ENCODE data around the gene CPSF7. TPM values are rescaled to one million over a fixed set of nuclear protein-coding genes. Genes with fewer than 3 reads are reported as not detected.

The CPSF7 gene
- total RNA-seq, 1 donor from 2014 or later: 83.7 TPM

DNA sequence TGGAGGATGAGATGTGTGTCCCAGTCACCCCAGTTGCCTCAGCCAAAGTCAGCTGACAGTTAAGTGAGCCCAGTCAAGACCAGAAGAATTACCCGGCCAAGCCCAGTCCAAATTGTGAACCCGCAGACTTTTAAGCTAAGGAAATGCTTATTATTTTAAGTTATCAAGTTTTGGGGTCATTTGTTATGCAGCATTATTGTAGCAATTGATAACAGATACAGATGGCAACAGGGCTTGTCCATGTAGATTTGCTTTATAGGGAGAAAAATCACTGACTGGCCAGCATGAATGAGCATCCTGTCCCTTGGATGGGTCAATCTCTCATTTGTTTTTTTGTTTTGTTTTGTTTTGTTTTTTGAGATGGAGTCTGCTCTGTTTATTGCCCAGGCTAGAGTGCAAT lies 23.1 kb upstream of the CPSF7 start:
- H3K9me3 Mint-ChIP-seq (ENCODE audit: unreplicated experiment): peaks cover 3% of the 10 kb centered on the region
- no peak overlapping the region for H3K27ac Mint-ChIP-seq (ENCODE audit: unreplicated experiment)
- H3K27me3 Mint-ChIP-seq (ENCODE audit: unreplicated experiment): peaks cover 2% of the 10 kb centered on the region
- no peak for TF ChIP-seq CTCF (IDR thresholded peaks at IDR 0.05; ENCODE audit: partially characterized antibody, unreplicated experiment)
- no peak for DNase-seq
- H3K4me3 Mint-ChIP-seq (ENCODE audit: unreplicated experiment): no peak overlapping the region
- H3K36me3 Mint-ChIP-seq (ENCODE audit: unreplicated experiment): no peaks in the 10 kb centered on the region
- peaks cover 9% of the 10 kb centered on the region for H3K4me1 Mint-ChIP-seq (ENCODE audit: low read depth, unreplicated experiment)

DNA sequence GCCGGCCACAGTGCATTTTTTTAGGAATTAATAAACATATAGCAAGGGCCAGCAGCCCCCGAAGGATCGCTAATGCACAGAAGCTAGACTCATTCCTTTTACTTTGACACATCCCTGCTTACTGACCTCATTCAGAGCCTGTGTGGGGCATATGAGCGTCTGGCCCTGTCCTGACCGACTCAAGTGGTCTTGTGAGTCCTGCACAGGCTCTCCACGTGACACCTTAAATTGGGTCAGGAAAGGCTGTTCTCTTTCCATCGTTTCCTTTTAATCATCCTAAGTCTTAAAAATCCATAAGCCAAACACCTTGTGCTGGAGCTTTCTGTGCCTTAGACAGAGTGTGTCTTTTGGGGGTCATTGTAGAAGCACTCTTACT lies 18.8 kb upstream of the CPSF7 start:
- no peak for TF ChIP-seq CTCF (IDR thresholded peaks at IDR 0.05; ENCODE audit: partially characterized antibody, unreplicated experiment)
- Mint-ChIP-seq H3K27me3 (ENCODE audit: unreplicated experiment) (no peaks in the 10 kb centered on the region), H3K4me3 (ENCODE audit: unreplicated experiment) (no peak overlapping the region), H3K27ac (ENCODE audit: unreplicated experiment) (no peak overlapping the region), H3K9me3 (ENCODE audit: unreplicated experiment) (no peaks in the 10 kb centered on the region), H3K4me1 (ENCODE audit: low read depth, unreplicated experiment) (peaks cover 23% of the 10 kb centered on the region), H3K36me3 (ENCODE audit: unreplicated experiment) (peaks cover 7% of the 10 kb centered on the region)
- no peak for DNase-seq

- H3K27ac Mint-ChIP-seq (ENCODE audit: unreplicated experiment): no peak overlapping the region
- no peaks in the 10 kb centered on the region for H3K9me3 Mint-ChIP-seq (ENCODE audit: unreplicated experiment)
- H3K27me3 Mint-ChIP-seq (ENCODE audit: unreplicated experiment): no peaks in the 10 kb centered on the region
- no peak overlapping the region for H3K4me3 Mint-ChIP-seq (ENCODE audit: unreplicated experiment)
- DNase-seq: no peak
- H3K36me3 Mint-ChIP-seq (ENCODE audit: unreplicated experiment): peaks cover 10% of the 10 kb centered on the region
- peaks cover 24% of the 10 kb centered on the region for H3K4me1 Mint-ChIP-seq (ENCODE audit: low read depth, unreplicated experiment)
- no peak for TF ChIP-seq CTCF (IDR thresholded peaks at IDR 0.05; ENCODE audit: partially characterized antibody, unreplicated experiment)
Observed at GRCh38 chr11:61447601-61448551, 18.1 kb upstream of the CPSF7 start.

DNA sequence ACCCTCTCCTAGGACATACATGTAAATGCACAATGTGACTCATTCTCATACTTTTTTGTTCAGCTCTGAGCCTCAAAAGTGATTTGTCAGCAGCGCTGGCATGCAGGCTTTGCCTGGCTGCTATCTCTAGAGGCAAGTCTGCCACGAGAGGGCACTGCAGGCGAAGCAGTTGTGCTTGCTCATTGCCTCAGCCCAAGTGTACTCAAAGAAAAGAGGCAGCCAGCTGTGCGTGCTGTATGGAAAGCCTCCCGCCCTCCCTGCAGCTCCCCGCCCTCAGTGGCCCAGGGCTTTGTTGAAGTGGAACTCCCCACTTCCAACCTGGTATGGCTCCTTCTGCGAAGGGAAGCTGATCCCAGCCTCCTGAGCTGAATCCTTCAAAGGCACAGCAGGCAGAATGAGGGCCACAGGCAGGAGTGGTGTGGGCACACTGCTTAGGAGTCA lies 16.5 kb upstream of the CPSF7 start:
- Mint-ChIP-seq H3K27me3 (ENCODE audit: unreplicated experiment) (no peaks in the 10 kb centered on the region), H3K4me1 (ENCODE audit: low read depth, unreplicated experiment) (peaks cover 24% of the 10 kb centered on the region), H3K27ac (ENCODE audit: unreplicated experiment) (peak overlapping the region; percentile 62), H3K36me3 (ENCODE audit: unreplicated experiment) (peaks cover 10% of the 10 kb centered on the region), H3K4me3 (ENCODE audit: unreplicated experiment) (no peak overlapping the region), H3K9me3 (ENCODE audit: unreplicated experiment) (peaks cover 3% of the 10 kb centered on the region)
- DNase-seq: peak; percentile 93
- TF ChIP-seq CTCF (IDR thresholded peaks at IDR 0.05; ENCODE audit: partially characterized antibody, unreplicated experiment): peak; percentile 78

GRCh38 chr11:61445516-61445915 lies 15.7 kb upstream of the CPSF7 start:
- Mint-ChIP-seq H3K27ac (ENCODE audit: unreplicated experiment) (peak overlapping the region; percentile 79), H3K9me3 (ENCODE audit: unreplicated experiment) (peaks cover 3% of the 10 kb centered on the region), H3K4me3 (ENCODE audit: unreplicated experiment) (no peak overlapping the region), H3K27me3 (ENCODE audit: unreplicated experiment) (no peaks in the 10 kb centered on the region), H3K36me3 (ENCODE audit: unreplicated experiment) (peaks cover 10% of the 10 kb centered on the region), H3K4me1 (ENCODE audit: low read depth, unreplicated experiment) (peaks cover 24% of the 10 kb centered on the region)
- TF ChIP-seq CTCF (IDR thresholded peaks at IDR 0.05; ENCODE audit: partially characterized antibody, unreplicated experiment): no peak
- DNase-seq: no peak

Data from glutamatergic neuron (in vitro differentiated cells).